Pancreas (tissue), 10 donors: Measurements from ENCODE around the gene ZDHHC13. TPM values are rescaled to one million over a fixed set of nuclear protein-coding genes. Genes with fewer than 3 reads are reported as not detected.

ENCODE experiments used
- ATAC-seq, 4 donors: fragments of 200-7000 bp; cut with Tn5 transposase; one replicate each; pipeline versions ENCODE4 v1.8.0 to v1.9.1; 2020; ENCODE audit warnings: mild to moderate bottlenecking in 4 of 4, moderate library complexity in 4 of 4
- DNase-seq, 6 donors: peaks; one replicate each; pipeline ENCODE4 v3.0.0-alpha.2; 2020
- FAIRE-seq: peaks from 2 replicates; lab custom pipeline; 2012; peaks lifted over from hg19 to GRCh38; lab: Jason Lieb, UNC
- H3K27ac ChIP-seq, 4 donors: fragments of 200-600 bp; sonication (generic); 1 replicate in 3 of 4; 2 replicates in 1 of 4; pipeline versions ENCODE4 v1.5.0 to v1.8.0; 2020
- H3K27me3 ChIP-seq, 4 donors: fragments of 200-600 bp; one replicate each; pipeline ENCODE4 v1.8.0; 2021
- H3K36me3 ChIP-seq, 3 donors: fragments of 200-600 bp; sonication (generic) in 1 of 3; one replicate each; pipeline versions ENCODE4 v1.5.0 to v1.8.0; 2020 to 2021
- H3K4me1 ChIP-seq, 3 donors: fragments of 200-600 bp; one replicate each; pipeline ENCODE4 v1.8.0; 2021
- H3K4me3 ChIP-seq, 4 donors: fragments of 200-600 bp; sonication (generic) in 2 of 4; one replicate each; pipeline versions ENCODE4 v1.5.0 to v1.8.0; 2020 to 2021
- H3K9me3 ChIP-seq, 4 donors: fragments of 200-600 bp; one replicate each; pipeline ENCODE4 v1.8.0; 2021
- CTCF ChIP-seq, 4 donors: fragments of 200-600 bp; sonication (generic) in 3 of 4; IDR thresholded peaks; one replicate each; pipeline versions ENCODE4 v1.5.0 to v1.8.0; 2021; ENCODE audit warnings: antibody characterized with exemption in 4 of 4
- WGBS, 2 donors: extraction: QIAGEN DNeasy Blood & Tissue Kit; methylation state at CpG; one replicate each; pipeline ENCODE4 v1.1.7; 2013; 5-methylcytosine and 5-hydroxymethylcytosine counted together
- intact Hi-C, 3 donors: fragments of 100-400 bp; cut with DNase I; formaldehyde crosslinking; loops; one replicate each; pipeline versions ENCODE4 v1.11.1 to v1.14.2; 2022
- polyA plus RNA-seq, 2 donors: library from polyadenylated mRNA; stranded (reverse); fragments of 200-250 nt; gene quantifications; one replicate each; pipeline ENCODE4 v1.2.3, GENCODE V29; 2013
- total RNA-seq, 6 donors: library from RNA; stranded (reverse); fragmentation: NEBNext Ultra II Directional in 4 of 6; extraction: Animal tissue kit (Norgen Biotek cat#: 25700) in 4 of 6; gene quantifications; one replicate each; pipeline versions ENCODE4 v1.2.1 to v1.2.4, GENCODE V29; 2021 to 2023
- donor health status: healthy with polysubstance abuse.
- donor health status: DM: no; HTN: no; CAD: no; lungs with moderate emphysema.
- donor health status: DM: no; HTN: no; CAD: no.
- donor health status: control.
- donor health status: control.
- donor health status: Bipolar disorder and iron deficiency.
- donor health status: DM: yes; HTN: yes; CAD: no.
- donor health status: DM: no; HTN: no; CAD: no.
- donor health status: DM: no; HTN: no; CAD: no.
- donor health status: DM: yes; HTN: yes; CAD: no.

ZDHHC13 gene
- total and polyA plus RNA-seq, 8 donors = 4.5 to 11.5 (median 7.5) TPM

- Histone ChIP-seq H3K27me3 (no peaks in the 10 kb centered on the region), H3K4me1 (no peaks in the 10 kb centered on the region), H3K4me3 (no peak overlapping the region), H3K36me3 (no peaks in the 10 kb centered on the region), H3K27ac (no peak overlapping the region), H3K9me3 (no peaks in the 10 kb centered on the region)
- TF ChIP-seq CTCF (IDR thresholded peaks at IDR 0.05) = no peak
- FAIRE-seq (no peak), DNase-seq (no peak), ATAC-seq (no peak)
- intact Hi-C loops = no loop called here
- 69 to 72% methylated on average over 2 of the region's 2 CpGs for WGBS, 2 donors
Observed at GRCh38 chr11:19185036-19185435, 68.1 kb downstream of the ZDHHC13 start.

- no peak for TF ChIP-seq CTCF (IDR thresholded peaks at IDR 0.05)
- ATAC-seq (no peak), FAIRE-seq (no peak), DNase-seq (no peak)
- no peaks in the 10 kb centered on the region for H3K36me3 ChIP-seq
- 61 to 63% methylated on average over 6 of the region's 6 CpGs for WGBS, 2 donors
- H3K27me3 ChIP-seq = no peaks in the 10 kb centered on the region
- no peak overlapping the region for H3K4me3 ChIP-seq
- intact Hi-C loops = no loop called here
- no peak overlapping the region for H3K27ac ChIP-seq
- no peaks in the 10 kb centered on the region for H3K4me1 ChIP-seq
- no peaks in the 10 kb centered on the region for H3K9me3 ChIP-seq
Observed at GRCh38 chr11:19185516-19186052, 68.6 kb downstream of the ZDHHC13 start.

- no peak for FAIRE-seq
- H3K27me3 ChIP-seq = no peaks in the 10 kb centered on the region
- no peak for DNase-seq
- WGBS, 2 donors = 65 to 75% methylated on average over 5 of the region's 5 CpGs
- no peak for ATAC-seq
- H3K4me3 ChIP-seq = no peak overlapping the region
- H3K27ac ChIP-seq = no peak overlapping the region
- TF ChIP-seq CTCF (IDR thresholded peaks at IDR 0.05) = no peak
- H3K36me3 ChIP-seq = no peaks in the 10 kb centered on the region
- intact Hi-C loops = no loop called here
- no peaks in the 10 kb centered on the region for H3K9me3 ChIP-seq
- H3K4me1 ChIP-seq = no peaks in the 10 kb centered on the region
Observed at GRCh38 chr11:19187114-19187832, 70.3 kb downstream of the ZDHHC13 start.

GRCh38 chr11:19187833-19188258 lies 70.9 kb downstream of the ZDHHC13 start:
- intact Hi-C loops = no loop called here
- H3K27ac ChIP-seq = no peak overlapping the region
- no peaks in the 10 kb centered on the region for H3K27me3 ChIP-seq
- H3K36me3 ChIP-seq = no peaks in the 10 kb centered on the region
- H3K9me3 ChIP-seq = no peaks in the 10 kb centered on the region
- no peak for DNase-seq
- H3K4me3 ChIP-seq = no peak overlapping the region
- 87 to 92% methylated on average over 9 of the region's 9 CpGs for WGBS, 2 donors
- no peak for ATAC-seq
- no peak for TF ChIP-seq CTCF (IDR thresholded peaks at IDR 0.05)
- FAIRE-seq = no peak
- no peaks in the 10 kb centered on the region for H3K4me1 ChIP-seq
